Measurements from ENCODE around the gene ICAM1. TPM values are rescaled to one million over a fixed set of nuclear protein-coding genes. Genes with fewer than 3 reads are reported as not detected.

Gene ICAM1
- total and polyA plus RNA-seq, 2 of the 8 experiments (the other 6 are each of a cell fraction or from before 2014, with no cell fraction given), result 4.0 to 9.4 TPM

DNA sequence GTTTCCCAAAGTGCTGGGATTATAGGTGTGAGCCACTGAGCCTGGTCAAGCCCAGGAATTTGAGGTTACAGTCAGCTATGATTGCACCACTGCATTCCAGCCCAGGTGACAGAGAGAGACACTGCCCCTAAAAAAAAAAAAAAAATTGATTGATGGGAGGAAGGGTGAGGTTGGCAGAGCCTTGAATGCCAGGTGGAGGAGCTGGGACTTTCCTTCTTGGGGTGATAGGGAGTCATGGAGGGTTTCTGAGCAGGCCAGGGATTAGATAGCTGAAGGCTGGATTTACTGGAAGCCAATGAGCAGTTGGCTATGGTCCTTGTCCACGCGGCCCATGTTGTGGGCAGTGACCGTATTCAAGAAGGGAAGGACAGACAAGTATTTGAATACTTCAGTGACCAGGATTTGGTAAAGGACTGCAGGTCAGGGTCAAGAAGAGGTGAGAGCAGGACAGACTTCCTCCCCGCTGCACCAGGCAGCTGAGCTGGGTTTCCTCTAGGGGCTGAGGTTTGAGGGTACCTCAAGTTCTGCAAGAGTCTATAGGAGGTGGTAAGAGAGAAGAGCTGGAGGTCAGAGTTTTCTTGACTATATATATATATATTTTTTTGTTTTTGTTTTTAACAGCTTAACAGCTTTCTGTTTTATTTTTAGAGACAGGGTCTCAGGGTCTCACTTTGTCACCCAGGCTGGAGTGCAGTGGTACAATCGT lies 9.0 kb downstream of the ICAM1 start (continued):
- TF ChIP-seq, protein P1, sequence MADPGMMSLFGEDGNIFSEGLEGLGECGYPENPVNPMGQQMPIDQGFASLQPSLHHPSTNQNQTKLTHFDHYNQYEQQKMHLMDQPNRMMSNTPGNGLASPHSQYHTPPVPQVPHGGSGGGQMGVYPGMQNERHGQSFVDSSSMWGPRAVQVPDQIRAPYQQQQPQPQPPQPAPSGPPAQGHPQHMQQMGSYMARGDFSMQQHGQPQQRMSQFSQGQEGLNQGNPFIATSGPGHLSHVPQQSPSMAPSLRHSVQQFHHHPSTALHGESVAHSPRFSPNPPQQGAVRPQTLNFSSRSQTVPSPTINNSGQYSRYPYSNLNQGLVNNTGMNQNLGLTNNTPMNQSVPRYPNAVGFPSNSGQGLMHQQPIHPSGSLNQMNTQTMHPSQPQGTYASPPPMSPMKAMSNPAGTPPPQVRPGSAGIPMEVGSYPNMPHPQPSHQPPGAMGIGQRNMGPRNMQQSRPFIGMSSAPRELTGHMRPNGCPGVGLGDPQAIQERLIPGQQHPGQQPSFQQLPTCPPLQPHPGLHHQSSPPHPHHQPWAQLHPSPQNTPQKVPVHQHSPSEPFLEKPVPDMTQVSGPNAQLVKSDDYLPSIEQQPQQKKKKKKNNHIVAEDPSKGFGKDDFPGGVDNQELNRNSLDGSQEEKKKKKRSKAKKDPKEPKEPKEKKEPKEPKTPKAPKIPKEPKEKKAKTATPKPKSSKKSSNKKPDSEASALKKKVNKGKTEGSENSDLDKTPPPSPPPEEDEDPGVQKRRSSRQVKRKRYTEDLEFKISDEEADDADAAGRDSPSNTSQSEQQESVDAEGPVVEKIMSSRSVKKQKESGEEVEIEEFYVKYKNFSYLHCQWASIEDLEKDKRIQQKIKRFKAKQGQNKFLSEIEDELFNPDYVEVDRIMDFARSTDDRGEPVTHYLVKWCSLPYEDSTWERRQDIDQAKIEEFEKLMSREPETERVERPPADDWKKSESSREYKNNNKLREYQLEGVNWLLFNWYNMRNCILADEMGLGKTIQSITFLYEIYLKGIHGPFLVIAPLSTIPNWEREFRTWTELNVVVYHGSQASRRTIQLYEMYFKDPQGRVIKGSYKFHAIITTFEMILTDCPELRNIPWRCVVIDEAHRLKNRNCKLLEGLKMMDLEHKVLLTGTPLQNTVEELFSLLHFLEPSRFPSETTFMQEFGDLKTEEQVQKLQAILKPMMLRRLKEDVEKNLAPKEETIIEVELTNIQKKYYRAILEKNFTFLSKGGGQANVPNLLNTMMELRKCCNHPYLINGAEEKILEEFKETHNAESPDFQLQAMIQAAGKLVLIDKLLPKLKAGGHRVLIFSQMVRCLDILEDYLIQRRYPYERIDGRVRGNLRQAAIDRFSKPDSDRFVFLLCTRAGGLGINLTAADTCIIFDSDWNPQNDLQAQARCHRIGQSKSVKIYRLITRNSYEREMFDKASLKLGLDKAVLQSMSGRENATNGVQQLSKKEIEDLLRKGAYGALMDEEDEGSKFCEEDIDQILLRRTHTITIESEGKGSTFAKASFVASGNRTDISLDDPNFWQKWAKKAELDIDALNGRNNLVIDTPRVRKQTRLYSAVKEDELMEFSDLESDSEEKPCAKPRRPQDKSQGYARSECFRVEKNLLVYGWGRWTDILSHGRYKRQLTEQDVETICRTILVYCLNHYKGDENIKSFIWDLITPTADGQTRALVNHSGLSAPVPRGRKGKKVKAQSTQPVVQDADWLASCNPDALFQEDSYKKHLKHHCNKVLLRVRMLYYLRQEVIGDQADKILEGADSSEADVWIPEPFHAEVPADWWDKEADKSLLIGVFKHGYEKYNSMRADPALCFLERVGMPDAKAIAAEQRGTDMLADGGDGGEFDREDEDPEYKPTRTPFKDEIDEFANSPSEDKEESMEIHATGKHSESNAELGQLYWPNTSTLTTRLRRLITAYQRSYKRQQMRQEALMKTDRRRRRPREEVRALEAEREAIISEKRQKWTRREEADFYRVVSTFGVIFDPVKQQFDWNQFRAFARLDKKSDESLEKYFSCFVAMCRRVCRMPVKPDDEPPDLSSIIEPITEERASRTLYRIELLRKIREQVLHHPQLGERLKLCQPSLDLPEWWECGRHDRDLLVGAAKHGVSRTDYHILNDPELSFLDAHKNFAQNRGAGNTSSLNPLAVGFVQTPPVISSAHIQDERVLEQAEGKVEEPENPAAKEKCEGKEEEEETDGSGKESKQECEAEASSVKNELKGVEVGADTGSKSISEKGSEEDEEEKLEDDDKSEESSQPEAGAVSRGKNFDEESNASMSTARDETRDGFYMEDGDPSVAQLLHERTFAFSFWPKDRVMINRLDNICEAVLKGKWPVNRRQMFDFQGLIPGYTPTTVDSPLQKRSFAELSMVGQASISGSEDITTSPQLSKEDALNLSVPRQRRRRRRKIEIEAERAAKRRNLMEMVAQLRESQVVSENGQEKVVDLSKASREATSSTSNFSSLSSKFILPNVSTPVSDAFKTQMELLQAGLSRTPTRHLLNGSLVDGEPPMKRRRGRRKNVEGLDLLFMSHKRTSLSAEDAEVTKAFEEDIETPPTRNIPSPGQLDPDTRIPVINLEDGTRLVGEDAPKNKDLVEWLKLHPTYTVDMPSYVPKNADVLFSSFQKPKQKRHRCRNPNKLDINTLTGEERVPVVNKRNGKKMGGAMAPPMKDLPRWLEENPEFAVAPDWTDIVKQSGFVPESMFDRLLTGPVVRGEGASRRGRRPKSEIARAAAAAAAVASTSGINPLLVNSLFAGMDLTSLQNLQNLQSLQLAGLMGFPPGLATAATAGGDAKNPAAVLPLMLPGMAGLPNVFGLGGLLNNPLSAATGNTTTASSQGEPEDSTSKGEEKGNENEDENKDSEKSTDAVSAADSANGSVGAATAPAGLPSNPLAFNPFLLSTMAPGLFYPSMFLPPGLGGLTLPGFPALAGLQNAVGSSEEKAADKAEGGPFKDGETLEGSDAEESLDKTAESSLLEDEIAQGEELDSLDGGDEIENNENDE (IDR thresholded peaks at IDR 0.05; ENCODE audit: insufficient replicate concordance, low read length), result no peak
- TF ChIP-seq POU5F1 (IDR thresholded peaks at IDR 0.05; ENCODE audit: low read depth, low read length) (no peak), KDM5A (IDR thresholded peaks at IDR 0.05; ENCODE audit: low read length) (no peak)

Measured in H1 (cell line).